SK-N-MC (cell line): Measurements from ENCODE around the gene SPATA25.

Source experiments
- EZH2 ChIP-seq: fragments of 200-600 bp; sonication (generic); IDR thresholded peaks from one replicate; pipeline ENCODE4 v1.6.1; 2017; ENCODE audit warnings: antibody characterized with exemption
- POLR2AphosphoS5 ChIP-seq: IDR thresholded peaks from 2 replicates; pipeline ENCODE4 v1.6.1; 2012; ENCODE audit warnings: mild to moderate bottlenecking, low read depth, low read length, borderline replicate concordance

- no peak for TF ChIP-seq EZH2
- TF ChIP-seq POLR2AphosphoS5, result no peak
These were observed 48.1 kb upstream of the SPATA25 start for GRCh38 chr20:45935416-45936046.
